GM12878 (cell line): ENCODE data around the gene NRG4. TPM values are rescaled to one million over a fixed set of nuclear protein-coding genes. Genes with fewer than 3 reads are reported as not detected.

Experiments used
- ATF7 ChIP-seq: fragments of 450-650 bp; IDR thresholded peaks from 2 replicates; pipeline ENCODE4 v1.6.1; 2016; ENCODE audit warnings: low read depth, mild to moderate bottlenecking
- CHD2 ChIP-seq: IDR thresholded peaks from 2 replicates; pipeline ENCODE4 v1.6.1; 2011; ENCODE audit warnings: low read depth, low read length, improper control_type of control experiment, borderline replicate concordance
- MAX ChIP-seq: IDR thresholded peaks from 2 replicates; pipeline ENCODE4 v1.6.1; 2012; ENCODE audit warnings: low read depth, low read length, improper control_type of control experiment
- PRDM15 ChIP-seq: fragments of 450-650 bp; formaldehyde crosslinking; IDR thresholded peaks from 2 replicates; pipeline ENCODE4 v1.4.0; 2020; ENCODE audit warnings: mild to moderate bottlenecking, moderate library complexity
- SMAD1 ChIP-seq: fragments of 450-650 bp; IDR thresholded peaks from 2 replicates; pipeline ENCODE4 v1.6.1; 2018; ENCODE audit warnings: mild to moderate bottlenecking, low read depth; ENCODE audit not compliant: partially characterized antibody
- polyA plus RNA-seq, 11 experiments: library from polyadenylated mRNA; depleted of rRNA in 4 of 11; unstranded in 6 of 11; stranded (reverse) in 5 of 11; fragments of >200 nt; fragmentation: Nextera tagmentation in 4 of 11; fragmentation: Illumina TruSeq in 1 of 11; extraction: Ambion mirVana in 4 of 11; extraction: Trizol in 1 of 11; gene quantifications; 1 replicate in 1 of 11; 2 replicates in 10 of 11; pipeline versions ENCODE4 v1.2.1 to v1.2.3, GENCODE V29; 2011 to 2016; ENCODE audit warnings: inconsistent platforms in 2 of 11, missing spikeins in 2 of 11, low read depth in 1 of 11
- total RNA-seq, 4 experiments: library from RNA; depleted of rRNA in 3 of 4; stranded (reverse); fragments of >200 nt in 3 of 4; fragmentation: Illumina TruSeq in 1 of 4; extraction: Trizol in 1 of 4; gene quantifications; 2 replicates each; pipeline versions ENCODE4 v1.2.1 to v1.2.3, GENCODE V29; 2013 to 2021
- TF ChIP-seq, protein P1 (sequence below): fragments of 150-350 bp; IDR thresholded peaks from 2 replicates; pipeline ENCODE4 v1.6.1; 2016; ENCODE audit warnings: low read depth, low read length

Gene NRG4
- total and polyA plus RNA-seq, 10 of the 15 experiments (the other 5 are each of a cell fraction or from before 2014, with no cell fraction given), result 0.76 to 8.3 (median 5.5) TPM

GRCh38 chr15:76006136-76006778 lies 6.0 kb downstream of the NRG4 start (continued):
- TF ChIP-seq ATF7, result no peak
- TF ChIP-seq PRDM15 (CRISPR knock-in tag), result no peak
- no peak for TF ChIP-seq CHD2
- TF ChIP-seq, protein P1, sequence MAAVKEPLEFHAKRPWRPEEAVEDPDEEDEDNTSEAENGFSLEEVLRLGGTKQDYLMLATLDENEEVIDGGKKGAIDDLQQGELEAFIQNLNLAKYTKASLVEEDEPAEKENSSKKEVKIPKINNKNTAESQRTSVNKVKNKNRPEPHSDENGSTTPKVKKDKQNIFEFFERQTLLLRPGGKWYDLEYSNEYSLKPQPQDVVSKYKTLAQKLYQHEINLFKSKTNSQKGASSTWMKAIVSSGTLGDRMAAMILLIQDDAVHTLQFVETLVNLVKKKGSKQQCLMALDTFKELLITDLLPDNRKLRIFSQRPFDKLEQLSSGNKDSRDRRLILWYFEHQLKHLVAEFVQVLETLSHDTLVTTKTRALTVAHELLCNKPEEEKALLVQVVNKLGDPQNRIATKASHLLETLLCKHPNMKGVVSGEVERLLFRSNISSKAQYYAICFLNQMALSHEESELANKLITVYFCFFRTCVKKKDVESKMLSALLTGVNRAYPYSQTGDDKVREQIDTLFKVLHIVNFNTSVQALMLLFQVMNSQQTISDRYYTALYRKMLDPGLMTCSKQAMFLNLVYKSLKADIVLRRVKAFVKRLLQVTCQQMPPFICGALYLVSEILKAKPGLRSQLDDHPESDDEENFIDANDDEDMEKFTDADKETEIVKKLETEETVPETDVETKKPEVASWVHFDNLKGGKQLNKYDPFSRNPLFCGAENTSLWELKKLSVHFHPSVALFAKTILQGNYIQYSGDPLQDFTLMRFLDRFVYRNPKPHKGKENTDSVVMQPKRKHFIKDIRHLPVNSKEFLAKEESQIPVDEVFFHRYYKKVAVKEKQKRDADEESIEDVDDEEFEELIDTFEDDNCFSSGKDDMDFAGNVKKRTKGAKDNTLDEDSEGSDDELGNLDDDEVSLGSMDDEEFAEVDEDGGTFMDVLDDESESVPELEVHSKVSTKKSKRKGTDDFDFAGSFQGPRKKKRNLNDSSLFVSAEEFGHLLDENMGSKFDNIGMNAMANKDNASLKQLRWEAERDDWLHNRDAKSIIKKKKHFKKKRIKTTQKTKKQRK, result no peak
- no peak for TF ChIP-seq SMAD1
- no peak for TF ChIP-seq MAX
